T1000 (cell line): Measurements from ENCODE around the gene ITGAE.

Experiments used
- DNase-seq: peaks from one replicate; lab custom pipeline; 2025; ENCODE audit warnings: mixed read lengths; lab: John Stamatoyannopoulos, UW

Gene ITGAE

DNA sequence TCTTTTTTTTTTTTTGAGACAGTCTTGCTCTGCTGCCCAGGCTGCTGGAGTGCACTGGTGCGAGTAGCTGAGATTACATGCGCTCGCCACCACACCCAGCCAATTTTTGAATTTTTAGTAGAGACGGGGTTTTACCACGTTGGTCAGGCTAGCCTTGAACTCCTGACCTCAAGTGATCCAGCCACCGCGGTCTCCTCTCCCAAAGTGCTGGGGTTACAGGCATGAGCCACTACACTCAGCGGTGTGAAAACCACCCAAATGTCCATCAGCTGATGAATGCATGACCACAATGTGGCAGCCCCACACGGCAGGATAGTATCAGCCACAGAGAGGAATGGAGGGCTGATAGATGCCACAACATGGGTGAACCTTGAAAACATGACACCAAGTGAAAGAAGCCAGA, 107.2 kb downstream of the ITGAE start:
- DNase-seq = no peak

DNA sequence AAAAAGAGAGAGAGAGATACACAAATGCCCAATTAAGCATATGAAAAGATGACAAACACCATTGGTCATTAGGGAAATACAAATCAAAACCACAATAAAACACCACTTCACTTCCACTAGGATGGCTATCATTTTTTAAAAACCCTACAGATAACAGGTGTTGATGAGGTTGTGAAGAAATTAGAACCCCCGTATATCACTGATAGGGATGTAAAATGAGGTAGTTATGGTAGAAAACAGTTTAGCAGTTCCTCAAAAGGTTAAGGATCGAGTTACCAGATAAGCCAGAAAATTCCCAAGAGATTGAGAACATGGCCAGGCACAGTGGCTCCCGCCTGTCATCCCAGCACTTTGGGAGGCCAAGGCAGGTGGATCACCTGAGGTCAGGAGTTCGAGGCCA, 107.8 kb downstream of the ITGAE start:
- DNase-seq = no peak

DNA sequence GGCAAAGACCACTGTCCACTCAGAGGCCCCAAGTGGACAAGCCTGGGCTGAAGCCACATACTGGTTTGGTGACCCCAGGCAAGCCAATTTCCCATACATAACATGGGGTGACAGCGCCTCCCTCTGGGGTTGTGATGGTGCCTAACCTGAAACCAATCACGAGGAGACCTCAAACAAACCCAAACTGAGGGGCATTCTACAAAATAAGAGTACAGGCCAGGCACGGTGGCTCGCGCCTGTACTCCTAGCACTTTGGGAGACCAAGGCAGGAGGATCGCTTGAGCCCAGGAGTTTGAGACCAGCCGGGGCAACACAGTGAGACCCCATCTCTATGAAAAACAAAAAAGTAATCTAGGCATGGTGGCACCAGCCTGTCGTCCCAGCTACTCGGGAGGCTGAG, 108.6 kb downstream of the ITGAE start:
- no peak for DNase-seq

DNA sequence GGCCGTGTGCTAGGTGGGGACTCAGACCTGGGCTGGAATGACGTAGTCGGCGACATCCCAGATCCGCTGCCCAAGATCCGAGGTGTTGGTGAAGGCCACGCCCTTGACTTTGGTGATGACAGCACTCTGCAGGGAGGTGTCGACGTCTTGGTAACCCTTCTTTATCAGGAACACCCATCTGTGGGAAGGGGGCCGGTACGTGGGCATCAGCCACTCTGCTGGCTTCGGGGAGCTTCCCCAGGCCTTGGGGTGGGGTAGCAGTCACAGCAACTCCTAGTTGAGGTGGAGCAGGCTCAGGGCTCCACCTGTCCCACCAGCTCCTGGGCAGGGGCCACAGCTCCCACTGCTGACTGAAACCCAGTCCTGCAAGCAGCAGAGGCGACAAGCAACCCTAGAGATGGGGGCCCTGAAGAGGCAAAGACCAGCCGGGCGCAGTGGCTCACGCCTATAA, 109.3 kb downstream of the ITGAE start:
- DNase-seq = no peak

DNA sequence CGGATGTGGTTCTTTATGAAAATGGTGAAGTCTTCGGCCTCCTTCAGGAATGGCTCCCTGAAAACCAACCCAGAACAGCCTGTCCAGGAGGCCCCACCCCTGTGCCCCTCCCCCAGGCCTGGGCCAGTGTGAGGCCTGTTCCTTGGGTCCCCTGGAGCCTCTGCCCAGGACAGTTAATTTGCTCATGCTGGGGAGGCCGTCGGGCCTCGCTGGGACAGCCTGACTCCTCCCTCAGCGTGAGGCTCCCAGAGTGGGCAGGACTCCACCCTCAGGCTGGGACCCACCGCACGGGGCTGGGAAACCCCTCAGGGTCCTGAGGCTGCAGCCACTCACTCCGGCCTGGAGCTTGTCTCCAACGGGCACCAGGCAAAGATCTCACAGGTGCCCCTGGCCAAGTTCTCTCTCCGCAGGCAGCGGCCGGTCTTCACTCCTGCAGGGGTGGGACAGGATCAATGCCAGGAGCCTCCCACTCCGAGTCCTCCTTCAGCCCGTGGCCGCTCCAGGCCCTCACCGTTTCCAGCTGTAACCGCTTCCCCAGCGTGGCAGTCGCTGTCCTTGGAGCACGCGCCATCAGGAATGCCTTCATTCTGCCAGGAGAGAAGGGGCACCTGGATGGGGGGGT, 110.8 kb downstream of the ITGAE start:
- no peak for DNase-seq

DNA sequence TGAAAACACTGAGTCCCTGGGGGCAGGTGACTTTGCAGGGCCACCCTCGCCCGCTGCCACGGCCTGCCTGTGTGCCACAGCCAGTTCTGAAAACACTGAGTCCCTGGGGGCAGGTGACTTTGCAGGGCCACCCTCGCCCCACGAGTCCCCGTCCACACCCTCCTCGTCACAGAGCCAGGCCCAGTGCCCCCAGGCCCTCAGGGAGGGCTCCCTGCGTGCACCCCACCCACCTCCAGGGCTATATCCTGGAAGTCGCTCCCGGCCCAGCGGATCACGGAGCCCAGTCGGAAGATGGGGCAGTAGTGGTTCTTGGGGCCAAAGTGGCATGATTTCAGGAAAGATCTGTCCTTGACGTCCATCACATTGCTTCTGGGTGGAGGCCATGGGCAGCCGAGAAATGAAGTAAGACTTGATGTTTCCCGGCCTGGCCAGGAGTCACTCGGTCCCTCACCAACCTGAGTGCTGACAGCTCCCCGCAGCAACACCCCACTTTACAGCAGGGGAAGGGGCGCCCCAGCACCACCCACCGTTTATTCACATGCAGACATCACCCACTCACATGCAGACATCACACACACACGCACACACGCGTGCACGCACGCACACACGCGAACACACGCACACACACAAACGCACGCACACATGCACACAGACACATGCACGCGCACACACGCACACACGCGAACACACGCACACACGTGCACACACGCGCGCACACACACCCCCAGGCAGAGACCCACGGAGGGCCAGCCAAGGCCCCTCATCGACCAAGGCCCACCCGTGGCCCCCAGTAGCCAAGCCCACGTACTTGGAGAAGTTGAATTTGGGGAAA, 111.5 kb downstream of the ITGAE start:
- no peak for DNase-seq

DNA sequence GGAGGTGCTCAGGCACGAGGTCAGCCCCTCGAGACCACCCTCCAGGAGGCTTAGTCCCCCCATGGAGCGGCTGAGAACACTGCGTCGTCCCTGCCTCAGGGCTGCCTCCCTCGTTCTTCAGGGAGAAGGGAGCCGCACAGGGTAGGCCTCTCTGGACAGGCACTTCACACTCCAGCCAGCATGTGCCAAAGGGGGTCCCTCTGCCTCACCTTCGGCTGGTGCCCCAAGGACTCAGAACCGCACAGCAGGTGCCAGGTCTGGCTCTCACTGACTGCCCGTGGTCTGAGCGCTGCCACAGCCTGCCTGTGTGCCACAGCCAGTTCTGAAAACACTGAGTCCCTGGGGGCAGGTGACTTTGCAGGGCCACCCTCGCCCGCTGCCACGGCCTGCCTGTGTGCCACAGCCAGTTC, 112.1 kb downstream of the ITGAE start:
- no peak for DNase-seq

DNA sequence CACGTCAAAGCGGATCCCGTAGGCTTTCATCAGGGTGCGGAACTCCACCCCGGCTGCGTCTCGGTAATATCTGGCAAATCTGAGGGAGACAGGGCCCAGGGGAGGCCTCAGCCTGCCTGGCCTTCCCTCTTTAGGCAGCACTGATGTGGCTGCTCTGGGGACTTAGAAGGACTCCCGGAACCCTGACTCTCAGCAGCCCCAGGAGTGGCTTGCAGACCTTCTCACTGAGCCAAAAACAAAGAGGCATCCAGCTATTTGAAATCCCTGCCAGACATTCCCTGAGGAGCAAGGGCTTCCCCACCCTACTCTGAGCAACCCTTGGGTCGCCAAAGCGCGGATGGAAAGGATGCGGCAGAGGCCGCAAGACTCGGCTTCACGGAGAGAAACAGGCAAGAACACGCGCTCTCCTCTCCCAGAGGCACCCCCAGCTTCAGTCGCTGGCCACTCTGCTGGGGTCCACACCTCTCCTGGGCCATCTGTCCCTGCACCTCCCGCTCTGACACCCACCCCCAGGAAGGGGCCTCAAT, 112.9 kb downstream of the ITGAE start:
- DNase-seq = no peak

DNA sequence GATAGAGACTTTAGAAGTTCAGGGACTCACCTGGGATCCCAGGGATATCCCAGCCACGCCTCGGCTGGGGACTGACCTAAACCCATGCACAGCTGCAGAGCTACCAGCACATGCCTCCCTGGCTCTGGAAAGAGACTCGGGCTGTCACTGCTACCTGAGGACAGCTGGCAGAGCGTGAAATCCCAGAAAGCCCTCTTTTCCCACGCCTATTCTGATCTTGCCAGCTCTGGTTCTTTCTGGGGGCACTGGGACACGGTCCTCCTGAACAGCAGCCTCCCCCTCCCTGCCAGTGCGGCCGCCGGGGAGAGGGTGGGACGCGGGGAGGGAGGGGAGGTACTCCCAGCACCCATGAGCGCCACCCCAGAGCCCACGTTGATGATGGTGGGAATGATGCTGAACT, 115.8 kb downstream of the ITGAE start:
- DNase-seq = no peak

DNA sequence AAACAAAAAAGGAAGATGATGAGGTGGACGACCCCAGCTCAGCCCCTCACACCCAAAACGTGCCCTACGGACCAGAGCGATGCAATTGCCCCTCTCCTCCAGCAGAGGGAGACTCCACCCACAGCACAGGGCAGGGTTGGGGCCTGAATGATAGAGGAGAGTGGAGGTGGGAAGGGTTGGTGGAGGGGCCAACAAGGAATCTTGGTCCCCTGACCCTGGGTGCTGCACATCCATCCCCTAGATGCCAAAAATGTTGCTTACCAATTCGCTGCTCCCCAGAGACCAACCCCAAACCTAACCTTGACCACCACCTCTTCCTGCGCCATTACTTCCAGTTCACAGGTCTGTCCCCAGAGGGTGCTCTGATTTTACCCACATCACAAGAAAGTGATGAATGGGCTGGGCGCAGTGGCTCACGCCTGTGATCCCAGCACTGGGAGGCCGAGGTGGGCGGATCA, 117.9 kb downstream of the ITGAE start:
- no peak for DNase-seq

DNA sequence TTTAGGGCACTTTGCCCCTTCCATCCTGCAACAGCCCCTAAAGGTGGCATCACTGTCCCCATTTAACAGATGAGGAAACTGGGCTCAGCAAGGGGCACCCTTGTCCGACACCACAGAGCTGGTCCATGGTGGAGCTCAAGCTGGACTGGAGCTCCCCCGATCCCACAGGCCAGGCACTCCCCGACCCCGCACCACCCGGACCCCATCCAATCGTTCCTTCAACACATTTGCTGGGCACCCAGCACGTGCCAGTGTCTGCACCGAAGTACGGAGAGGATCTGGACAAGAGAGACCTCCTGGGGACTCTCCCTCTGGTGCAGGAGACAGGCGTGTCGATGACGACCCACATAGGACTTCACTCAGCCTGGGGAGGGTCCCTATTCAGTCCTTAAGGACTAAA, 119.0 kb downstream of the ITGAE start:
- no peak for DNase-seq

DNA sequence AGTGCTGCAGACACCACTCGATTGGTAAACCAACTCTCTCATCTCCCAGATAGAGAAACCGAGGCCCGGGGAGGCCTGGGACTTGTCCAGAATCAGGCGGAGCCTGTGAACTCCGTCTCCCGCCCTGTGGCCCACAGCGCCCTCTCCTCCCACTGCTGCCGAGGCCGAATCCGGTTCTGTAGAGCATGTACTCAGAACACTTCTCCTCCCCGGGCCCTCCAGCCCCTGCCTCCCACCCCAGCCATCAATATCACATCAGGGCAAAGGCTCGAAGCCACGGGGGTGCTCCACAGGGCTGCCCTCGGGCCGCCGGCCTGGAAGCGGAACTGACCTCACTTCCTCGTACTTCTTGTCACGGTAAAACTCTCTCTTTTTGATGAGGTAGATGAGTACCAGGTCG, 119.4 kb downstream of the ITGAE start:
- DNase-seq = no peak

DNA sequence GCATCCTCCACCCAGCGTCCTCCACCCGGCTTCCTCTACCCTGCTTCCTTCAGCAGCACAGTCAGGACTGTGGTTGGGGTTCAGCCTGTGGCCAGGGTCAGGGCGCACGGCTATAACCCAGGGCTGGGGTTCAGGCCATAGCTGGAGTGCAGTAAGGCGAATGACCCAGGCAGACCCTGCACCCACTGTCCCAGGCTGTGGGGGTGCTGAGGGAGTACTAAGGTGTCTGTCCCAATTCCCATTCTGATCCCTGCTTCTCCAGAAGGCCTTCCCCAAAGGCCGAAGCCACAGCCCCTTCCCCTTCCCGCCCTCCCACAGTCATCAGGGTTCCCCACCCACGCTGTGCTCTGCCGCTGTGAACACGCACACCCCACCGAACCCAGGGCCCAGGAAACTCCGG, 119.9 kb downstream of the ITGAE start:
- DNase-seq = no peak

DNA sequence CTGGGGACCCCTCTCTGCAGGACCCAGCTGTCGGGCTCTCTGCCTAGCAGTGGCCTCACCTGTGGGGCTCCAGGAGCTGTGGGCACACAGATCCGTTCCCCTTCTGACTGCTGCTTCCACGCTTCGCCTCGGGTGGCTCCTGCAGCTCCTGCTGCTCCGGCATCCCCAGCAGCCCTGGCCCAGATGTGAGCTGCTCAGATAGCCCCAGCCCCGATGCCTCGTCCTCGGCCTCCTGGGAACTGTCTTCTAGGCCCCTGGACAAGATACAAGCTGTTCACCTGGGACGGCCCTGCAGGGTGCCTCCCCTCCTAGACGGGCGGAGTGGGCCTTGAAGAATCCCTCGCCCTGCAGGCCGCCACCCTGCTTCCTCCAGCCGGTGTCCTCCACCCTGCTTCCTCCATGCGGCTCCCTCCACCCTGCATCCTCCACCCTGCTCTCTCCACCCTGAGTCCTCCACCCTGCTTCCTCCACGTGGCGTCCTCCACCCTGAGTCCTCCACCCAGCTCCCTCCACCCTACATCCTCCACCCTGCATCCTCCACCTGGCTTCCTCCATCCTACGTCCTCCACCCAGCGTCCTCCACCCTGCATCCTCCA, 121.4 kb downstream of the ITGAE start:
- no peak for DNase-seq

DNA sequence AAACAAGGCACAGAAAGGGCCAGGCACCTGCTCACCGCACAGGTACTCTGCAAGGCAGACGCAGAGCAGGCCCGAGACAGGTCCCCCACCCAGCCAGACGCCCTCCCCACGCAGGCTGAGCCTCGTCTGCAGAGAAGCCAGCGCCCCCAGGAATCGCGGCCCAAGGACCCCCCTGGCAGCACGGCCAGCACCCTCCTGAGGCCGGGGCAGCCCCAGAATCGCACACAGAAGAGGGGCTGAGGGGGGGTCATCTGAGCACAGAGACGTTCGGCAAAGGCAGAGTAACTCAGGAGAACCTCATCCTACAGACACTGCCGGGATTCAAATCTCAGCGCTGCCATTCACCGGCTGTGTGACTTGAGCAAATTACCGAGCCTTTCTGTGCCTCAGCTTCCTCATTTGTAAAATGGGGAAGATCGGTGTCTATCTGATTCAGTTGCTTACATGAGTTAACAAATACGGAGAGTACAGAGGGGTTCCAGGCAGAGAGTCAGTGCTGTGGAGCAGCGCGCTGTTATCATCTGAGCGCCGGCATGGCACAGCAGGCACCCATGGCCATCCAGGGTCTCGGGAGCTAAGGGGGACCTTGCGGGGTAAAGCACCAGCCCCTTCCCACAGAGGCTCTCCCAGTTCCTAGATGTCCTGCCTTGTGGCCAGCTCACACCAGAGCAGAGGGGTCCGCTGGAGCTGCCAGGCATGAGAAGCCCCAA, 122.0 kb downstream of the ITGAE start:
- no peak for DNase-seq

DNA sequence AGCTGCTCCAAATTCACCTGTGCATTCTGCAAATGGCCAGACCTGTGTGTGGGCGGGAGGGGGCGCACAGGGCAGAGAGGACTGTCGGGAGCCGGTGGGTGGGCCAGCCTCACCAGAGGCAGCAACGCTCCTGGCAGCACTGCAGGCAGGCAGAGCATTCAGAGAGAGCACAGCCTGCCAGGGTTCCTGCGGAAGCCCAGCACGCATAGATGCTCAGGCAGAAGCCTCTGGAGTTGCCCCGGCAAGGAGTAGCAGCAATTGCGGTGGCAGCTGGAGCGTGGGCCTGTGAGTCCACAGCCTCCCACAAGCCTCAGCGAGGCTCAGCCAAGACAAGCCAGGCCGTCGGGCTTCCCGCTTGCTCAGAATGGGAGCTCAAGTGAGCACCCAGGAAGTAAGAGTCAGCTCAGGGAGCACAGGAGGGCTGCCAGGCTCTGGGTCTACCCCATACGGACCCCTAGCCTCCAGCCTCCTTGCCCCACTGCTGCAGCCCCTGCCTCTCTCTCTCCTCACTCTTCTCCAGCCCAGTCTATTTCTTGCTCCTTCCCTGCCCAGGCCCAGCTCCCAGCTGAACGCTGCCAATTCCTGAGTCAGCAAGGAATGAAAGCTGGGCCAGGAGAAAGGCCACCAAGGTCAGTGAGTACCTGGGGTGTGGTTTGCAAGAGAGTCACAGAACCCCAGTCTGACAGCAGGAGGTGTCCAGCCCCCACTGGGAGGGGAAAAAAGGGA, 122.7 kb downstream of the ITGAE start:
- no peak for DNase-seq

DNA sequence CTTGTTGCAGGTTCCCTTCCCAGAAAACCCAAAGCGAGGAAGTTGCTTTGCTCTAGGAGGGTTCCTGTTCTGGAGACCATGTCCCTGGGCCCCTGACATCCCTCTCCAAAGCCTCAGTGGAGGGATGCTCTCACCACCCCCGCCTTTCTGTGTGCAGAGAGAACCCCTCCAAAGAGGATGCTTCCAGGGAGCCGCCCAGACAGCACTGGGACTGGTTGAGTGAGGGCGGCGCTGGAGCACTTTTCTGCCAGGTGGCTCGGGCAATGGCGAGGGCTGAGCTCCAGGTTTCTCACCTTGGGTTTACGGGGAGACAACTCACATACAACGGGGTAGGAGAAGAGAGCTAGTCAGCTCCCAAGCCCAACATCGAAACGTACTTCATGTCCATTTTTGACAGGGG, 125.1 kb downstream of the ITGAE start:
- DNase-seq = no peak

DNA sequence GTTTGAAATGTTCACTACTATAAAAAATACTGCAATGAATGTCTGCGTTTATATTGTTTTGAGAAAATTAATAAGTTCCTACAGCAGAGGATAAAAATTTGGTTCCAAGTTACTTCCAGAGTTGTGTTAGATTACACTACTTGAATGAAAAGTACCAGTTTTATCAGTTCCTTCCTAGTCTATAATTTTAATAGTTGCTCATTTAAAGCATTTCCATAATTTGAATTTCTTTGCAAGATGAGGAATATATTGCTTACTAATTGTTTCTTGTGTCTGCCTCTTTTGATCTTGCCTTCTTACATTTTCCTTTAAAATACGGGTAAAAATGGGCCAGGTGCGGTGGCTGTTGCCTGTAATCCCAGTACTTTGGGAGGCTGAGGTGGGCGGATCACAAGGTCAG, 128.4 kb downstream of the ITGAE start:
- DNase-seq = no peak

DNA sequence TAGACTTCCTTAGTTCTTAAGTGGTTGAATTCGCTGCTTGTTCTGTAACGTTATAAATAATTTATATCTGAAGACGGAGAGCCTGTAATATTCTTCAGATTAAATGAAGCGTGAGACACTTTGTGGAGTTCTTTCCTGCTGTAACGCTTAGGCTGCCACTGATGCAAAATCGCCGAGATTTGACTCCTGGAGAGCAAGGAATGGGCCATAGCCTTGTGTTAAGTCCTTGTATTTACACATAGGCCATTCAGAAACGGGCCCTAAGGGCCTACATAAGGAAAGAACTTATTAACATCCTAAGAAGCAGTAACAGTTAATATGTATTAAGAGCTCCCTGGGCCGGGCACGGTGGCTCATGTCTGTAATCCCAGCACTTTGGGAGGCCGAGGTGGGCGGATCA, 131.4 kb downstream of the ITGAE start:
- DNase-seq = no peak

DNA sequence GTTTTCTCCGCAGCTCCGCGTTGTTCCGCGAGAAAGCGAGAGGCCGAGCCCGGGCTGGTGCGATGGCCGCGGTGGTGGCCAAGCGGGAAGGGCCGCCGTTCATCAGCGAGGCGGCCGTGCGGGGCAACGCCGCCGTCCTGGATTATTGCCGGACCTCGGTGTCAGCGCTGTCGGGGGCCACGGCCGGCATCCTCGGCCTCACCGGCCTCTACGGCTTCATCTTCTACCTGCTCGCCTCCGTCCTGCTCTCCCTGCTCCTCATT, 132.0 kb downstream of the ITGAE start:
- DNase-seq = no peak

DNA sequence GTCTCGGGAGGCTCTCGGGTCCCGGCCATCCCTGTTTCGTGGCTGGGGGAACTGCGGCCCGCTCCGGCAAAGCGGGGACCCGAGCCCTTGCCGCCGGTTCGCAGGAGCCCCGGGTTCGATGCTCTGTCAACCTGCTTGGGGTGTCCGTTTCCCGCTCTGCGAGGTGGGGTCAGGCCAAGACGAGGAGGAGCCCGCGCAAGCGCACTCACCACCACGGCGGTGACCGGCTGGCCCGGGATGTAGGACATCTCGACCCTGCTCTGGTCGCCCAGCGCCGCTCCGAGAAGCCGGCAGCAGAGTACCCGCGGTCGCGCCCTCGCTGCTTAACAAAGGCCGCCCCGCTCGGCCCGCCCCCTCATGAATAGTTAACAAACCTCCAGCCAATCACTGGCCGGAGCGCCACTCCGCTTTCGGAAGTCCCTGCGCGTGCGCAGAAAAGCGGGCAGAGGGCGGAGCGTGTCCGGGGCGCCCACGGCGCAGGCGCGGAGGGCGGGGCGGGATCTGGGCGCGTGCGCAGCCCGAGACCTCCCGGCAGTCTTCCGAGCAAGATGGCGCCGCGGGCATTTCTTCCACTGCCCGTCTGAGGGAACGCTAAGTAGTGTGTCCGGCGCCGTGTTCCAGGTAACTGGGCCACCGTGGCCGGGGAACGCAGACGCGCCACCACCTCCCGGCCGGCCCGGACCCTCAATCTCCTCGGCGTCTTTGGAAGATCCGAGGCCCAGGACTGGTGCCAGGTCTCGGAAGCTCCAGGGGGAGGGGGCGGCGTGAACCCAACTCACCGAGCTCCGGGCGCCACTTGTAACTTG, 132.5 kb downstream of the ITGAE start, which contains the start of the genes EMC6 and TAX1BP3:
Gene EMC6, plus strand, starts transcription at position 534 of the 806 bp plus-strand sequence. CDS start 335 bp downstream, outside the sequence.
Gene TAX1BP3, minus strand, starts transcription at position 300 of the 806 bp plus-strand sequence. Its CDS starts 52 bp downstream, at position 248.
- DNase-seq = peak; percentile 98
